HG03354 (cell line): ENCODE results near the gene GALNT10.

Experiments
- ATAC-seq: cut with Tn5 transposase; IDR thresholded peaks from one replicate; pipeline ENCODE4 v1.9.1; 2021; ENCODE audit warnings: mild to moderate bottlenecking; ENCODE audit not compliant: unreplicated experiment, poor library complexity, severe bottlenecking

Gene GALNT10

DNA sequence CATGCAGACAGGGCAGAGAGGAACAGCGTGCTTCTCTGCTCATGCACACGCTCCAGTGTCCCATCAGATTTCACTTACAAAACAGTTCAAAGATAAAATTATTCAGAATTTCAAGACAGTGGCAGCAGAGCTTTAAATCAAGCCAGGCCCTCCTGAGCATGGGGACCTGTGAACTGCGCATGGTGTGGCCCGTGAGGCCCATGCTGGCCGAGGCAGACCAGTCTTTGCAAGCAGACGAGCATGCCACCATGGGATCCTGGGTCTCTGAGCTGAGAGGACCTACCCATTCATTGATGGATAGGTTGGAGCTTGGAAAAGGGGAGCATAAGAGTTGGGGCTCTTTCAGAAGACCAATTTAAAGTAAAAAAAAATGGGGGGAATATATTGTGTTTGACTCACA lies 220.3 kb downstream of the GALNT10 start:
- ATAC-seq: no peak

- ATAC-seq: no peak
Measured at GRCh38 chr5:154411338-154411737, 220.8 kb downstream of the GALNT10 start.

GRCh38 chr5:154412316-154412715 lies 221.8 kb downstream of the GALNT10 start:
- ATAC-seq: no peak

- no peak for ATAC-seq
Measured at GRCh38 chr5:154412925-154413324, 222.4 kb downstream of the GALNT10 start.

DNA sequence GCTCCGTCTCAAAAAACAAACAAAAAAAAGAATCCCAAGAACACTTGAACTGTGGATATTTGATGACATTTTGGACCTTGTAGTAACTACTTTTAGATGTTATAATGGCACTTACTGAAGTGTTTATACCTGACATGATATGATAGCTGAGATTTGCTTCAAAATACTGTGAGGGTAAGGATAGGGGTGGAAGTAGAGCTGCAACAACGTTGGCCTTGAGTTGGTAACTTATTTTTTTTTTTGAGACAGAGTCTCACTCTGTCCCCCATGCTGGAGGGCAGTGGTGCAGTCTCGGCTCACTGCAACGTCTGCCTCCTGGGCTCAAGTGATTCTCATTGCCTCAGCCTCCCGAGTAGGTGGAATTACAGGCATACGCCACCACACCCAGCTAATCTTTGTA lies 224.6 kb downstream of the GALNT10 start:
- ATAC-seq: no peak

DNA sequence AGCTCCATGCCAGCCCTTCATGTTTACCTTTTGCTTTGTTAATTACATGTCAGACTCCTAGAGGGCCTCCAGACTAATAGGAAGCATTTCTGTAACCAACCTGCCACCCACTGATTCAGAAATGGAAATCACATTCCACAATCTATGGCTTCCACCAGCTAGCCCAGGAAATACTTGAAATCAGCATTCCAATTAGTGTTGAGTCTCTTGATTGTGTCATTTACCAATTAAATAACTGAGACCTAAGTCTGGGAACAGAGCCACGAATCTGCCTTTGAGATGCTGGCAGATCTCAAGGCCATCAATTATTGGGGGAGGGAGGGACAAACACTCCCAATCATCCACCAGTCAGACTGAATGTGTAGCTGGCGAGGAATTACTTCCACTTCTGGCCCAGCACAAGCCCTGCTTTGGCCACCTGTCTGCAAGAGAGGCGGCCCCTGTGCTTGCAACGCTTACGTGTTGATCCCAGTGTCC lies 227.8 kb downstream of the GALNT10 start:
- no peak for ATAC-seq

- no peak for ATAC-seq
Measured at GRCh38 chr5:154419236-154419635, 228.7 kb downstream of the GALNT10 start.

DNA sequence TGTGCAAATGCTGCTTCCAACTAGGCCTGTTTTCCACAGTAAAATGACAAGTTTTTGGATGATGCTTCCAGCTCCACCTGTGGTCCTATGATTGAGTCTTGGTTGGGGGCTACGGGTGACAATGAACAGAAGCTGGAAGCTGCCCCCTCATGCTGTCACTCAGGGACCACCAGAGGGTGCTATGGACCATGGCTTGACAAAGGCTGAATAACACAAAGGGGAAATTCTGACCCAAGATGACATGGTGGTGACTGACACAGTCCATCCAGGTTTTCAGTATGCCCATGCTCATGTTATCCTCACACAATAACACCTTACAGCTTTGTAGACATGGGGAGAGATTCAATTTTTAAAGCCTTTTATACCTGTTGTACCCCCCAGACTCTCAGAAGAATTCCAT lies 231.3 kb downstream of the GALNT10 start:
- ATAC-seq: no peak

DNA sequence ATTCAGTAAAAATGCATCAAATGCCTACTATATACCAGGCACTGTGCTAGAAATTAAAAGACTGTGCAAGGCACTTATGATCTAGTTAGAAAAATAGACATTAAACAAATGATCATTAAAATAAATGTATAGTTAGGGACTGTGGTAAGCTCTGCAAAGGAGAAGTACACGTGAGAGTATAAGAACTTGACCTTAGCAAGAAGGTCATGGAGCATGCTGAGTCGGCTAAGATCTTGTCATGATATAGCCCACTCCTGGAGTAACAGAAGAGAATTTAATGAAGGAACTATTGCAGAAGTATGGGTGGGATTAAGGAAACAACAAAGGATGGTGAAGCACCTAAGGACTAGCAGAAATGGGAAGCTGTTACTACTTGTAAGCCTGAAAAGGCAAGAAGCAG lies 231.8 kb downstream of the GALNT10 start:
- ATAC-seq: no peak

DNA sequence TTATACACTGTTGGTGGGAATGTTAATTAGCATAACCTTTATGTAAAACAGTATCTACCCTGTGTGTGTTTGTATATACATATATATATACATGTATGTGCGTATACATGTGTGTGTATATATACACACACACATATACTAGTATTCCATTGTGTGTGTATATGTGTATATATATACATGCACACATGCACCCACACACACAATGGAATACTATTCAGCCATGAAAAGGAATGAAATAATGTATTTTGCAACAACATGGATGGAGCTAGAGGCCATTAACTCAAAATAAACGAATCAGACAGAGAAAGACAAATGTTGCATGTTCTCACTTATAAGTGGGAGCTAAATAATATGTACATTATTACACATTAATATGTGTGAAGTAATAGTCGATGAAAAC lies 237.7 kb downstream of the GALNT10 start:
- no peak for ATAC-seq

DNA sequence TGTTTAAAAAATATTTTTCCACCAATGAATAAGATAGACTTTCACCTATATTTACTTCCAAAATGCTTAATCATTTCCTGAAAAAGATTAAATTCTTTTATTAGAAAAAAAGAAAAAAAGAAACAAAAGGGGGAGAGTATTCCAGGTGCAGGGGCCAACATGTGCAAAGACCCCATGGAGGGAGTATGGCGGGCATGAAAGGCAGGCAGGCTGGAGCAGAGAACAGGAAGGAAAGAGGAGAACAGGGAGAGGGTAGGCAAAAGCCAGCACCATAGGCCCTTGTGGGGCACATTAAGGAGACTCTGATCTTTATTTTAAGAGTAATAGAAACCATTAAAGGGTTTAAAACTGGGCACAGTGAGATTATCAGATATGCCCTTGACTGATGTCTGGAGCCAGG lies 238.8 kb downstream of the GALNT10 start:
- ATAC-seq: no peak

DNA sequence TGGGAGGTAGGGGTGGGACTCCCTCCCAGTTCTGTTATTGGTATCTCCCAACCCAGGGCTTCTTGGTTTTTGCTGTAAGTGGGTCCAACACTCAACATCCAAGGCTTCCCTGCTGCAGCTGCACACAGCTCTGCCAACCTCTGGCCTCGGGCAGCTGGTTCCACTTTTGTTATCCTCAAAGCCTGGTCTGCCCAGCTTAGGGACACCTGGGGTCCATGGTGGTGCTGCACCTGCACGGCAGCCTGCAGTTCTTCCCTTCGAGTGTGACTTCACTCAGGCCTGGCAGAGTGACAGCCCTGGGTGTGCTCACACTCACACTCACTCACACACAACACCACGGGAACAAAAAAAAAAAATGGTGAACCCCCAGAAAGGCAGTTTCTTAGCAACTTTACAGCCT lies 239.9 kb downstream of the GALNT10 start:
- no peak for ATAC-seq

DNA sequence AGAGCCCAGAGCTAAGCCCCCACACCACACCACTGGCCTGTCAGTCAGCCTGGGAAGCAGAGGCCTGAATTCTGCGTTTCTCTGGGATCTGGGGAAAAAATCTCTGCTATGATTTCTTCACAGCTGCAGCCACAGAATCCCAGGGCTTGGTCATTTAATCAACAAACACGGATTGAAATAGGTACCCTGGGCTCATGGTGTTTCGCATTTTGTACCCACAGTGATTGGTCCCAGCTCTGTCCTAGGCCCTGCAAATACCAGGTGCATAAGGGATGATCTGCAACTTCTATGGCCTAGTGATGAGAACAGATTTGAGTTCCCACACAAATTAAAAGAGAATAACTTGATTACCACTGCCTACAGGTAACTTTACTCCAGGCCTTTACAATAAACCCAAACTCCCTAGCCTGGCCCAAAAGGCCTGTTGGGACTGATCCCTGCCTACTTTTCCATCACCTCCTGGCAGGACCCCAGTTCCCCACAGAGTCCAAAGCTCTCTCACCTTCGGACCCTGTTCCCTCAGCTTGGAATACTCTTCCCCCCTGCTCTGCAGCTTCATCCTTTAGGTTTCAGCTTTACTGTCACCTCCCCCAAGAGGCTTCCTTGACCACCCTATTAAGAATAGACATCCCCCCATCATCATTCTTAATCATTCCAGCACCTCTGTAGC lies 240.6 kb downstream of the GALNT10 start:
- no peak for ATAC-seq

GRCh38 chr5:154435226-154435625 lies 244.7 kb downstream of the GALNT10 start:
- ATAC-seq: no peak

GRCh38 chr5:154437281-154437965 lies 246.9 kb downstream of the GALNT10 start:
- no peak for ATAC-seq

DNA sequence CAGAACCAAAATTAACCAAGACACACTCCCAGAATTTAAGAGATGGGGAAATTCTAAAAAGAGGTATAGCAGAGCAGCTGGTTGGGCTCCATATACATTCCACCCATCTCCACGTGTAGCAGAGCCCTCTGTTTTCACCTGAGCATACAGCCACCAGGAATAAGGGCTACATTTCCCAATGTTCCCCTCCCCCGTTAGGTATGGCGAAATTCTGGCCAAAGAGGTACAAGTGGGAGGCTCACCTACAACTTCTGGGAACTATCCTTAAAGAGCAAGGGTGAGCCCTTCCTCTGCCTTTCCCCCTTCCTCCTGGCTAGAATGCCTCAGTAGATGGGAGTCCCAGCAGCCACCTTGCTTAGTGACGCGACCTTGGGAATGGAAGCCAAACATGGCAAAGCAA lies 250.0 kb downstream of the GALNT10 start:
- no peak for ATAC-seq

DNA sequence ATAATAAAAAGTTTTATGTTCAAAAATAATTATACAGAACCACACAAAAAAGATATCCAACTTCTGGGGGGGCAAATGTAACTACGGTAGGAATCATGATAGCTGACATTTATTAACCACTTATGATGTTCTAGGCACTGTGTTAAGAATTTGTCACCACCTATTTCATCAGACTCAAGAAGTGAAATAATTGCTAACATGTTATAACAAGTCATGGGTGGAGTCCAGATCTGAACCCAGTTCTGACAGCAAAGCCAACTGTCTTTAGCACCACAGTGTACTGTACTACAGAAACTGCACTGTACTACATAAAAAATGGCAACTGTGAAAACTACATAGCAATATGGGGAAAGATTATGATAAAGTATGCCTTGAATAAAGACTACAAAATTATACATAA lies 252.3 kb downstream of the GALNT10 start:
- ATAC-seq: no peak

DNA sequence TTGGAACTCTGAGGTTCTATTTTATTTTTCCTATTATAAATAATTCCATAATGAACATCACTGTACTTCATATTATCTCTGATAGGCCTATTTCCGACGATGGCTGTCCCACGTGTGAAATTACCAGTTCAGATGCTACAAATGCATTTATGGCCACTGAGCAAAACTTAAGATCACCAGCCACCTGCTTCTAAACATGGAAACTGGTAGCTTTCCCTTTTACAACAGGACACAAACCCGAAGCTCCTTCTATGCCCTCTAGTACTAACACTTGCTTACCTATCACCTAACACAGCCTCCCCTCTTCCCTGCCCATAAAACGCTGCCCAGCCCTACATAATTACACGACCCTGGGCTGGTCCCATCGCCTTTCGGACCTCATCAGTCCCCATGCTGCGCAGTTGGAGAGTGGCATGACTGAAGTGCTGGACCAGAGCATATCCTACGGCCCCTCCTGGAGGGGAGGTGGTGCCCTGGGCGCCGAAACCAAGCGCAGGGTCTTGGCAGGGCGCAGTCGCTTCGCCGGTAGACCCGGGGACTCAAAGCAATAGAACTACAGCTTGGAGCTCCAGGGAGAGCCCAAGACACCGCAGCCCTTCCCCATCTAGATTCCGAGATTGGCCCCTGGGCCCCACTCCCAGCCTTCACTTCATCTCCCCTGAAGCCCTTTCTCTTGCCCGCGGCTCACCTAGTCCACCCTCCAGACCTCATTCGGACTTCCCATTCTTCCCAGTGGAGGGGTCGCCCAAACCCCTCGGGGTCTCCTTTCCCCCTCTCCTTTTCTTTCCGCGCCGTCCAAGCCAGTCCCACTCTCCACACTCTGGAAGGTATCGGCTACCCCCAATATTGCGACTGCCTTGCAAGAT lies 254.3 kb downstream of the GALNT10 start:
- peak; percentile 17 for ATAC-seq

- peak; percentile 94 for ATAC-seq
Measured at GRCh38 chr5:154445422-154446194, 255.1 kb downstream of the GALNT10 start, which contains the start of gene SAP30L. Gene SAP30L (plus strand): TSS chr5:154445997. CDS start chr5:154446605, 608 bp downstream.
